ENCODE data around the gene ANKRD42. TPM values are rescaled to one million over a fixed set of nuclear protein-coding genes. Genes with fewer than 3 reads are reported as not detected.
A peak's percentile ranks its signal among the peaks of the same experiment; 100 is the strongest.

ANKRD42 gene
- total and polyA plus RNA-seq, 2 experiments from 2014 or later: 9.2 to 9.7 TPM

GRCh38 chr11:83158357-83158786 is 35.1 kb upstream of the ANKRD42 start:
- H3K27ac ChIP-seq: peak overlapping the region; percentile 98
- peaks cover 18% of the 10 kb centered on the region for H3K4me1 ChIP-seq (ENCODE audit: insufficient read depth)
- H2AFZ ChIP-seq: no peak overlapping the region
- peaks cover 53% of the 10 kb centered on the region for H4K20me1 ChIP-seq (ENCODE audit: insufficient read depth, poor library complexity, severe bottlenecking)
- H3K9me2 ChIP-seq (replicated peaks; ENCODE audit: insufficient read depth): no peaks in the 10 kb centered on the region
- WGBS (ENCODE audit: low lambda C conversion rate, missing lambda C conversion rate): 3% methylated on average over 5 of the region's 5 CpGs
- no peak for DNase-seq (ENCODE audit: low spot score)
- H3K9me3 ChIP-seq (ENCODE audit: low read depth): no peaks in the 10 kb centered on the region
- no peaks in the 10 kb centered on the region for H3K27me3 ChIP-seq
- H3K36me3 ChIP-seq (replicated peaks; ENCODE audit: insufficient read depth, low read depth): no peaks in the 10 kb centered on the region
- H3K4me2 ChIP-seq: peak overlapping the region; percentile 86
- TF ChIP-seq, protein P1, sequence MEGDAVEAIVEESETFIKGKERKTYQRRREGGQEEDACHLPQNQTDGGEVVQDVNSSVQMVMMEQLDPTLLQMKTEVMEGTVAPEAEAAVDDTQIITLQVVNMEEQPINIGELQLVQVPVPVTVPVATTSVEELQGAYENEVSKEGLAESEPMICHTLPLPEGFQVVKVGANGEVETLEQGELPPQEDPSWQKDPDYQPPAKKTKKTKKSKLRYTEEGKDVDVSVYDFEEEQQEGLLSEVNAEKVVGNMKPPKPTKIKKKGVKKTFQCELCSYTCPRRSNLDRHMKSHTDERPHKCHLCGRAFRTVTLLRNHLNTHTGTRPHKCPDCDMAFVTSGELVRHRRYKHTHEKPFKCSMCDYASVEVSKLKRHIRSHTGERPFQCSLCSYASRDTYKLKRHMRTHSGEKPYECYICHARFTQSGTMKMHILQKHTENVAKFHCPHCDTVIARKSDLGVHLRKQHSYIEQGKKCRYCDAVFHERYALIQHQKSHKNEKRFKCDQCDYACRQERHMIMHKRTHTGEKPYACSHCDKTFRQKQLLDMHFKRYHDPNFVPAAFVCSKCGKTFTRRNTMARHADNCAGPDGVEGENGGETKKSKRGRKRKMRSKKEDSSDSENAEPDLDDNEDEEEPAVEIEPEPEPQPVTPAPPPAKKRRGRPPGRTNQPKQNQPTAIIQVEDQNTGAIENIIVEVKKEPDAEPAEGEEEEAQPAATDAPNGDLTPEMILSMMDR (IDR thresholded peaks at IDR 0.05; ENCODE audit: poor library complexity): no peak
- no peak for TF ChIP-seq EZH2 (IDR thresholded peaks at IDR 0.05; ENCODE audit: borderline replicate concordance)
- TF ChIP-seq EZH2phosphoT487 (IDR thresholded peaks at IDR 0.05; ENCODE audit: low read depth, severe bottlenecking, unreplicated experiment): no peak
- H3K79me2 ChIP-seq: peaks cover 63% of the 10 kb centered on the region
- H3K4me3 ChIP-seq: peak overlapping the region; percentile 83

DNA sequence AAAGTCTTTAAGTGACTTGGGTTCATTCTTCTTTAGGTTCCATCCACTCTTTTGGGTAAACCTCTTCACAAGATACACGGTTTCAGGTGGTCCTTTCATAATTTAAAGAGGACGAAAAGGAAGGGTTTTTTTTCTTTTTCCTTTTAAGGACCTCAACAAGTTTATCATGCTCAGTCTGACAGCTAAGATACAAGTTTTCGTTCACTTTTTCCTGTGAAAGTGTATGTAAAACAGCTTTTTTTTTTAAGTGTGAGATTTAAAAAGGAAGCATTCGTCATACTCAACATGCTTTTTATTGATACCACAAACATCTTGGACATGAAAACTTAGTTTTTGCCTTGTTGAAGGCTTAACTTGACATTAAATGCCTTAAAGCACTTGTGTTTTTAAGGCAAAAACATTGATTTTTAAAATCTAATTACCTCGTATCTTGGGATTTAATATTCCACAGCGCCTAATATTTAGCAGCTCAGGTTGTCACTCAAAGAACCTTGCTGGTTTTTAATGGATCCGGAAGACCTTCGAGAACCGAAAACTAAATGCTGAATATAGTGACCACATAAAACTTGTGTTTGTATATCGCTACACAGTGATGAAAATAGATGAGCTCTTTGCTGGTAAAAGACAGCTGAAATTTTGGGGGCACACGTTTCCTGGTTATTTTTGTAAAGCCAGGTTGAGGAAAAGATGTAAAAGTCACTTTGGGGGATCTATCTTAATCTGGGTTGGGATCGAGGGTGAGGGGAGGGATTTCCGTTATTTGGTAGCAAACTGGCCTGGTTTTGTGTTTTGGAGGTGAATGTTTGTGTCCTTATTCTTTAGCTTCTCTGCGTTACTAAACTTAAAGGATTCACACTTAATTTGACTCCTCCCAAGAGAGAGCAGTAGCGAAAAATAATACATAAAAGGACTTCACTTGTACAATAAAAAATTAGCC is 34.3 kb upstream of the ANKRD42 start:
- TF ChIP-seq EZH2phosphoT487 (IDR thresholded peaks at IDR 0.05; ENCODE audit: low read depth, severe bottlenecking, unreplicated experiment) (no peak), EZH2 (IDR thresholded peaks at IDR 0.05; ENCODE audit: borderline replicate concordance) (no peak)
- TF ChIP-seq, protein P1 (IDR thresholded peaks at IDR 0.05; ENCODE audit: poor library complexity): no peak
- Histone ChIP-seq H3K79me2 (peaks cover 72% of the 10 kb centered on the region), H3K27me3 (no peaks in the 10 kb centered on the region), H3K36me3 (replicated peaks; ENCODE audit: insufficient read depth, low read depth) (no peaks in the 10 kb centered on the region), H3K4me2 (peak overlapping the region; percentile 86), H3K4me3 (peak overlapping the region; percentile 83), H3K9me2 (replicated peaks; ENCODE audit: insufficient read depth) (no peaks in the 10 kb centered on the region), H3K9me3 (ENCODE audit: low read depth) (no peaks in the 10 kb centered on the region), H3K4me1 (ENCODE audit: insufficient read depth) (peaks cover 18% of the 10 kb centered on the region), H2AFZ (no peak overlapping the region), H3K27ac (peak overlapping the region; percentile 98), H4K20me1 (ENCODE audit: insufficient read depth, poor library complexity, severe bottlenecking) (peaks cover 54% of the 10 kb centered on the region)
- DNase-seq (ENCODE audit: low spot score): no peak
- 19% methylated on average over 15 of the region's 15 CpGs for WGBS (ENCODE audit: low lambda C conversion rate, missing lambda C conversion rate)

DNA sequence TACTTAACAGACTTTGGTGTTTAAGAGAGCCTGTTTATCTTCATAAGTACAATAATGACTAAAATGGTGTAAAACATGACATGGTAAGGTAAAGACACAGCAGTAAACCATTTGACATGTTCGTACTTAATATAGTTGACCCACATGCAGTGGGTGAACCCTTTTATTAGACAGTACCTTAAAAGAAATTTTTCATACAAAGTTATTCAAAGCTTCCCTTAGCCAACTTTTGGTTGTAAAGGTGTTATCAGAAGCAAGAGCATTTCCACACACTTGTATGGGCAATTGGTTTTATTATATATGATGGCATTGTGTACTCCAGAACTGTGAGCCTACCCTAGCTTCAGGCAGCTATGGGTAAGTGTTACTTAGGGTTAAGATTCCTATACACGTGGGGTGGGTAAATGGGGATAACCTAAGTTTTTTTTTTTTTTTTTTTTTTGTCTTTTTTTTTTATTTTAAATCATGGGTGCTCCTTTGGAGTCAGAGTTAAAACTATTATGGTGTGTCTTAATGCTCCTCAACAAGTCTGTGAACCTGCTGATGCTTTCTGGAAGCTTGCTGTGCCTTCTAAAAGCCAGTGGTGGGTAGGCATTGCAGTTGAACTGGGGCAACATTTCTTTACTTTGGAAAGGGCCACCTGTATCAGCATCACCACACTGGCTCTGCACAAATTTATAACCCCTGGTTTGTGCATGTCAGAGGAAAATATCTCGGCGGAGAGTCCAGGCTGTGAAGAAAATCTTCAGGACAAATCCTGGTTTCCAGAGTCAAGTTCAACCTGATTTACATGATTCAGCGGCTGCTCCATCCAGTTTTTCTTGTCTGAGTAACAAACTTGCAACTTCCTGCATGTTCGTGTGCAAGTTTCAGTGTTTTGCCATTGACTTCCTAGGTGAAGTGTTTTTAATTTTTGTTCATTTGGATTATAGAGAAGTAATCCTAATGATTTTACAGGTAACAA is 33.3 kb upstream of the ANKRD42 start:
- 32% methylated on average over 6 of the region's 6 CpGs for WGBS (ENCODE audit: low lambda C conversion rate, missing lambda C conversion rate)
- no peaks in the 10 kb centered on the region for H3K27me3 ChIP-seq
- peak overlapping the region; percentile 83 for H3K4me3 ChIP-seq
- peak; percentile 44 for DNase-seq (ENCODE audit: low spot score)
- H3K27ac ChIP-seq: peak overlapping the region; percentile 98
- H4K20me1 ChIP-seq (ENCODE audit: insufficient read depth, poor library complexity, severe bottlenecking): peaks cover 54% of the 10 kb centered on the region
- H3K9me2 ChIP-seq (replicated peaks; ENCODE audit: insufficient read depth): no peaks in the 10 kb centered on the region
- peaks cover 81% of the 10 kb centered on the region for H3K79me2 ChIP-seq
- H3K4me1 ChIP-seq (ENCODE audit: insufficient read depth): peaks cover 18% of the 10 kb centered on the region
- no peak overlapping the region for H2AFZ ChIP-seq
- peak overlapping the region; percentile 86 for H3K4me2 ChIP-seq
- TF ChIP-seq, protein P1 (IDR thresholded peaks at IDR 0.05; ENCODE audit: poor library complexity): no peak
- no peak for TF ChIP-seq EZH2phosphoT487 (IDR thresholded peaks at IDR 0.05; ENCODE audit: low read depth, severe bottlenecking, unreplicated experiment)
- no peak for TF ChIP-seq EZH2 (IDR thresholded peaks at IDR 0.05; ENCODE audit: borderline replicate concordance)
- H3K36me3 ChIP-seq (replicated peaks; ENCODE audit: insufficient read depth, low read depth): no peaks in the 10 kb centered on the region
- no peaks in the 10 kb centered on the region for H3K9me3 ChIP-seq (ENCODE audit: low read depth)
